Endometrial microvascular endothelial cells (primary cell): ENCODE data around the gene MOV10L1. TPM values are rescaled to one million over a fixed set of nuclear protein-coding genes. Genes with fewer than 3 reads are reported as not detected.

Experiments
- in situ Hi-C: cut with HindIII; loops from 2 replicates; pipeline ENCODE4 v1.10.0; 2017; ENCODE audit warnings: low sequenced_read_pairs, low pct_unique_long_range_greater_than_20kb; ENCODE audit errors: inconsistent ontology term
- total RNA-seq: library from RNA; depleted of rRNA; stranded (reverse); fragments of >200 nt; gene quantifications from one replicate; pipeline ENCODE4 v1.2.3, GENCODE V29; 2015; ENCODE audit errors: inconsistent ontology term

The MOV10L1 gene
- total RNA-seq, 1 donor from 2014 or later = 6.1 TPM

DNA sequence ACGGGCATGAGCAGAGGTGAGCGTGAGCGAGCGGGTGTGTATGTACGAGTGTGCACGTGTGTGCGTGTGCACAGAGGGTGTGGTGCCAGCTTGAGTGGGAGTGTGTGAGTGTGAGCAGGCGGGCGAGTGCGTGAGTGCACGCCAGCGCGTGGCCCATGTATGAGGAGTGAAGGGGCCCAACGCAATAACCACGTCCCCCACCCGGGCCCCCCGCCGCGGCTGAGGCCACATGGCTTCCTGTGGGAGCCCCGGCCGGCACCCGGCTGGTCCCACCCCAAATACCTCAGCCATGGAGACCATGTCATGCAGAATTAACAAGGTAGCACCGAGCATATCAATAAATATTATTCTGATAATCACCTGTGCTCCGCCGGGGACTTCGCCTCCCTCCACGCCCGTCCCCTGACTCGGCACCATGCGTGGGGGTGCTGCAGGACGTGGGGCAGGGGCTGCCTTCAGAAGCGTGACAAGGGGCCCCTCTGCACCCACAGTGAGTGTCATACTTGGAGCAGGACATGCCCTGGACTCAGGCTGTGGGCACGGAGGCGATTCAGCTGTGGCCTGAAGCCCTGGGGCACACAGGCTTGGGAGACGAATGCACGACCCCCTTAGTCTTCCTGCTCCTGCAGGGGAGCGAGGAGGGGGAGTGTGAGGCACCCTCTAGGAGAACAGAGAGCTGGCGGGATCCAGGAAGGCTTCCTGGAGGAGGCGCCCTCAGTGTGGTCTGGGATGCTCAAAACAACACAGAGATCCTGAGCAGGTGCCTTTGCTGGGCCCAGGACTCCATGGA, 90.3 kb downstream of the MOV10L1 start:
- in situ Hi-C loops = no loop called here

DNA sequence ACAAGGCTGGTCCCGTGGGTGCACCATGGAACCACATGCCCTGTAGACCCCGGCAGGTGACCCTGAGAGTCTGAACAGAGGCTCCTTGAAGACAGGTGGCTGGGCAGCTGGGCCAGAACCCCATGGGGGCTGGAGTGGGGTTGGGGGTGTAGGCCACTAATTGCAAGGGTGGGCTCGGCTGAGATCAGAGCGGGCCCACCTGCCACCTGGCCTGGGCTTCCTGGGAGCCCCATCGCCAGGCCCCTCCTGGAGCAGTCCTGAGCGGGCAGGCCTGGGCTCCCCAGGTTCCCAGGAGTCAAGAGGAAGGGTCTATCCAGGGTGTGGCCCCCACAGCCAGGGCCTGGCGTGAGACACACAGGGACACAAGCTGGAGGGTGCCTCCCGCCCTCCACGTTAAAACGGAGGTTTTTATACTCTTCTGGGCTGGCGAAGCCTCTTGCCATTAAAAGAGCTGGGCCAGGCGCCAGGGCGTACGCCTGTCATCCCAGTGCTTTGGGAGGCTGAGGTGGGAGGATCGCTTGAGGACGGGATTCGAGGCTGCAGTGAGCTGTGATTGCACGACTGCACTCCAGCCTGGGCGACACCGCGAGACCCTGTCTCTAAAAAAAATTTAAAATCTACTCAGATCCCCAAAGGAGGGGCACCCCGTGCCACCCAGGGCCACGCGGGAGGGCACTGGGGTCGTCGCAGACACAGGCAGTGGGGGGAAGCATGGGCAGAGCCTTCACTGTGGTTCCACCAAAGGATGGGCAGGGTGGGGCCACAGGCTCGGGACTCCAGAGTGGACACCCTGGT, 91.1 kb downstream of the MOV10L1 start:
- in situ Hi-C loops = no loop called here

DNA sequence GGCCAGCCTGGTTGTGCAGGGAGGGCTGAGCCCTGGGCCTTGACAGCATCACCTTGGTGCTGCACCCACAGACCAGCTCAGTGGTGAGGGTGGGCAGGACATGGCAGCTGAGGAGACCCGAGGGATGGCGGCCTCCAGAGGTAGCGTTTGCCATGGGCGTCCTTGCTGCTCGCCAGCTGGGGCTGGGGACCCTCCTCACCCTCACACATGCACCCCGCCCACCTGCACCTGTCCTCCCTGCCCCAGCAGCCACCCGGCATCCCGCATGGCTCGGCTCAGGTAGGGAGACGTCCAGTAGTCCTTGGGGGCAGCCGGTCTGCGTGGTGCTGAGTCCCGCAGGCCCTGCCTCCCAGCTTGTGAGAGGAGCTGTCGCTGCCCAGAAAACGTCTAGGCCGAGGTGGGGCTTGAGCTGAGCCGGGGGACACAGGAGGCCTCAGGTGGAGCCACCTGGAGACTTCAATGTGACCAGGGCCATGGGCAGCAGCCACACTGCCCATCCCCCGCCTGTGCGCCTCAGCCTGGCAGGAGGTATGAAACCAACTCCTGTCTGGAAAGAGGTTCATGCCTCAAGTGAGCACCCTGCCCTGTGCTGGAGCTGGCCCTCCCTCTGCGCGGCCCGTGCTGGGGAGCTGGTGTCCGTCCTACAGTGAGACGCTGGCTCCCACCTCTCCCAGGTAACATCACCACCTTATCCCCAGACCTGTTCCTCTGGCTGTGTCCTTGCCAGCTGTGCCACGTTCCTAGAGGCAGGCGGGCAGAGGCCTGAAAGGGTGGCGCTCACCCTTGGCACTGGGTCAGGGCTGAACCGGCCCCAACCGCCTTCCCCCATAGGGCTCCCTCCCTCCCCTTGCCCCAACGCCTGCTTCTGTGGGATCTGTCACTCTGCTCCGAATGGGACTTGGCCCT, 92.6 kb downstream of the MOV10L1 start:
- in situ Hi-C loops = no loop called here

DNA sequence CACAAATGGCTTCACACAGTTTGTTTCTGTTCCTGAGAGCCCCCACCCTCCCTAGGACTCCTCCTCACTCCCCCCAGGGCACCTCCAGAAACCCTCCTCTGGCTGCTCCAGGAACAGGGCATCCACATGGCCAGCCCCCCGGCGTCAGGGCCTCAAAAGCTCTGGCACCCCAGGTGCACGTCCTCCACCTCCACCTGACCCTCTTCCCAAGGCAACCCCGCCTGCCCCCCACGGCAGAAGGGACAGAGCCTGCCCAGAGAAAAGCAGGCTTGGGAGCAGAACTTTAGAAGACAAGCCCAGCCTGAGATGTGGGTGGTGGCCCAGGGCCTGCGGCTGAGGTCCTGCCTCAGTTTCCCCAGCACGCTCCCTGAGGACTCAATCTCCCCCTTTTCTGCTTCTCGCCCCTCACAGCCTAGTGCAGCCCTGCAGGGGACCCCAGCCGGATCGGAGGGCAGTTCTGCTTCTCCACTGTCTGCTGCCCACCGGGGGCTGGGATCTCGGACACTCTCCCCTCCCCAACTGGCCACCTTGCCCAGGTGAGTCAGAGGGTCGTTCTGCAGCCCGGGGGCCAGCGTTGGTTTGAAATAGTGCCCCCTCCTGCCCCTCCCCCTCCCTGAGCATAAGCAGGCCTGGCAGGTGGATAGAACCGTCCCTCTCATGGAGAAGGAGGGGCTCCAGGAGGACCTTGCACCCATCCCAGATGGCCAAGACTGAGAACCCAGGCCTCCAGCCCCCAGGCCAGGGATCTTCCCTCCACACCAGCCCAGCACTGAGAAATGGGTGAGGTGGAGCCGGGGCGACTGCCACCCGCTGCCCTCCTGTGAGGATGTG, 93.5 kb downstream of the MOV10L1 start:
- in situ Hi-C loops = no loop called here

DNA sequence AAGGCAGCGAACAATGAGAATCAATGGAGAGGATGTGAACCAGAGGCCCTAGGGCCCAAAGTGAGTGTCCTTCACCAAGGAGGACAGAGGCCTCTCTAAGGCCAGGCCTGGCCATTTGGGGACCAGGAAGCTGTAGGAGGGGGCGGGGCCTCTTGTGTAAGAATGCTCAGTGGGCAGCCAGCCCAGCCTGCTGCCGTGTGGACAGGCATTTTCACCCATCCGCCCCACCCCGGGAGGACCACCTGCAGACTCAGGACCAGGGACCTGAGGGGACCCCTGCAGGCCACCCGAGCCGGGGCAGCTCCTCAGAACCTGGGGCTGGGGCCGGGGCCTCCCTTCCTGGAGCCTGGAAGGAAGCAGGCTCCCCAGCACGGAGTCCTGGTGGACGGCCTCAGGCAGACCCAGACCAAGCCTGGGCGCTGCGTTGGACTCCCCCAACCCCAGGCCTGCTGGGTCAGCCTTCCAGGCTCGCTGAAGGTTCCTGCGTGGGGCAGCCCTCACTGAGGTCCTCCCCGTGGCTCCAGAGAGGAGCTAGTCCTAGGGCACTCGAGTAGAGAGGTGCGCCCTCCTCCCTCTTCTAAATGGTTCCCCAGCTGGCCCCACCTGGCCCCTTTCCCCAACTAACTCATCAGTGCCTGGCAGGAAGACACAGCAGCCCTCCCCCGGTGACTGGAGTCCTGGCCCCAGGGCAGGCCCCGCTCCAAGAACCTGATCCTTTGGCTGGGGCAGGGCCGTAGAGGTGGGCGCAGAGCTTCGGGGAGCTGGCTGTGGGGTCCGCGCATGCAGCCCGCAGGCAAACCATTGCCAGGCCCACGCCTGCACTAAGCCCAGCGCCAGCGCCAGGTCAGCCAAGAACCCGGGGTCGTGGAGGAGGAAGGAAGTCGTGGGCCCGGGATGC, 94.4 kb downstream of the MOV10L1 start:
- in situ Hi-C loops = no loop called here

DNA sequence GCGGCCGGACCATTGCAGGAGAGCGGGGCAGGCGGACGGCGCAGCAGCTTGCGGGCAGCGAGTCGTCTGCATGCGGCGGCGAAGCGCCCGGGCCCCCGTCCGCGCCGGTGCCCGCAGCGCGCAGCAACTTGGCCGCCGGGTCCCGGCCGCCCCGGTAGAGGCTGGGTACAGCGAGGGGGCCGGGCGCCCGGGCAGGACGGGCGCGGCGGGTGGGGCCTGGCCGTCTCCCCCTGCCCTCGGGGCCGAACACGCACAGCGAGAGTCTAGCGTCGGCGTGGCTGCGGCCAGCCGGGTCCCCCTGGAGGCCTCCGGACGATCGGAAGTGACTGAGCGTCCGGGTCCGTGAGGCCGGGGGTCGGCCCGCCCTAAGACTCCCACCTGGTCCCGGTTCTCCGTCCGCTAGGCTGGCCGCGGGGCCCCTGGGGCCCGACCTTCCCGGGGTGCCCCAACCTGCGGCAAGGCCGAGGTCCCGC, 95.1 kb downstream of the MOV10L1 start:
- in situ Hi-C loops = no loop called here

DNA sequence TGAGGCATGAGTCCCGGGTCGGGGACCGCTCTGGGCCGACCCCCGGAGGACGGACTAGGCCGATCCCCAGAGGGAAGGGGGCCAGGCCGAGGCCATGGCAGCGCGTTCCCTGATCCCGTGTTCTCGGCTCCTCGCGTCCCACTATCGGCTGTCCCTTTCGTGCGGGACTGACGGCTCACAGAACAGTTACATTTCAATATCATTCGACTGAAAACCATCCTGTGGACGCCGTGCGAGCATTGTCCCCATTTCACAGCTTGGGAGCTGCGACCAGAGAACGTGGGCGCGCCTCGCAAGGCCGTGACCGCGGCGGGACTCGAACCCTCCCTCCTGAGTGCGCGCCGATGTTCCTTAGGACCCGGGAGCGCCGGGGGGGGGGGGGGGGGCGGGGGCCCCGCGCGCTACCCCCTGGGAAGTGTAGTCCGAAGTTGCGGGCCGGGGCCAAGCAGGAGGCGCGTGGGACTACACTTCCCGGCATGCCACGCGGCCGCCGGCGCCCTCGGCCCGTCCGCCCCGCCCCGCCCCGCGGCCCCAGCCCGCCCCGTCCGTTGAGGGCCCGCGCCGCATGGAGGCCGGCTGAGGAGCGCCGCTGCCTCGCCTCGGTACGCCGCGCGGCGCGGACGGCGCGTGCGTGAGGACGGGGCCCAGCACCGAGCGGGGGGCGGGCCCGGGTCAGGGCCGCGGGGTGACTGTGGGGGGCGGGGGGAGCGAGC, 95.7 kb downstream of the MOV10L1 start, which contains the start of gene TRABD:
Gene TRABD, plus strand, starts transcription at position 539 of the 713 bp plus-strand sequence. CDS start 7,148 bp downstream, outside the sequence.
- in situ Hi-C loops = no loop called here

DNA sequence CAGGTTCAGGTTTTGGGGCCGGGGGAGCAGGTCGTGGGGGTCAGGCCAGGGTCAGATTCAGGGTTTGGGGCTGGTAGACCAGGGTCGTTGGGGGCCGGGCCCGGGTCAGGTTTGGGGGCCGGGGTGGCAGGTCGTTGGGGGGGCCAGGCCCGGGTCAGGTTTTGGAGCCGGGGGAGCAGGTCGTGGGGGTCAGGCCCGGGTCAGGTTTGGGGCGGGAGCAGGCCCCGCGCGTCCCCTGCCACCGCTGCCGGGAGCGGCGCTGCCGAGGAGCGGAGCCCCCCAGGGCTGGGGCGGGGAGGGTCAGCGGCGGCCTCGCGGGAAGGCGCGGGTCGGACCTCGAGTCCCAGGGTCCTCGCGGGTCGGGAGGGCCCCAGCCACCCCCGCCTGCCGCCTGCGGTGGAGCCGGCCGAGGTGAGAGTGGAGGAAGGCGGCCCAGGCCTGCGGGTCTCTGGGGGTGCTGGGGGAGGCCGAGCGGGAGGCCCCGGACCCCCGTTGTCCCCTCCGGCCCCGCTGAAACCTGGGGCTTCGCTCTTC, 96.4 kb downstream of the MOV10L1 start:
- in situ Hi-C loops = no loop called here

DNA sequence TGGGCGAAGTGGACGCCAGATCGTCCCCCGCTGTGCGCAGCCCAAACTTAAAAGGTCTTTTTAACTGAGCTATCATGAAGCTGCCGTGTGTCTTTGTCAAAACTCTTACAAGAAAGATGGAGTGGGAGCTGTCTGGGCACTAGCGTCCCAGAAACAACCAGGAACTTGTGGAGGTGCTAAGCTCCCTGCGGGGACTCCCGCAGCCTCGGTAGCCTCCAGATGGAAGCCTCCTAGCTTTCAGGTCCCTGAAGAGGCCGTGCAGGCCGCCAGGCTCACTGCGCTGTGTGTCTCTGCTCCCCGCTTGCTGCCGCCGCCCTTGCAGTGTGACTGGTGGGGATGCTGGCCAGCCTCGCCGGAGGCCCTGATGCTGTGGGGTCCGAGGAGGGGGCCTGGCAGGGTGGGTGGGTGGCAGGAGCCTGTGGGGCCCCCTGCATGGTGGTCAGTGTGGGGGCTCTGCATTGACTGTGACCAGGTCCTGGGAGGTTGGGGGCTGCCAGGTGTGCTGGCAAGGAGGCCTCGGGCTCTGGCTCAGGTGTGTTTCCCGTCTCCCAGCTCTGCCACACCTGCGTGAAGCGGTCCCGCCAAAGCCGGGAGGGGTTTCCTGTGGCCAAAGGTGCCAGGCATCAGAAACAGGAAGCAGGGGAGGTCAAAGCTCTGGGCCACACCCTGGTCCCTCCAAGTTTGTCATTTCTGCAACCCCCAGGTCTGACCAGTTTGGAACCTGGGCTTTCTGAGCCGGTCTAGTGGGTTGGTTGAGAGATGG, 97.1 kb downstream of the MOV10L1 start:
- in situ Hi-C loops = no loop called here

DNA sequence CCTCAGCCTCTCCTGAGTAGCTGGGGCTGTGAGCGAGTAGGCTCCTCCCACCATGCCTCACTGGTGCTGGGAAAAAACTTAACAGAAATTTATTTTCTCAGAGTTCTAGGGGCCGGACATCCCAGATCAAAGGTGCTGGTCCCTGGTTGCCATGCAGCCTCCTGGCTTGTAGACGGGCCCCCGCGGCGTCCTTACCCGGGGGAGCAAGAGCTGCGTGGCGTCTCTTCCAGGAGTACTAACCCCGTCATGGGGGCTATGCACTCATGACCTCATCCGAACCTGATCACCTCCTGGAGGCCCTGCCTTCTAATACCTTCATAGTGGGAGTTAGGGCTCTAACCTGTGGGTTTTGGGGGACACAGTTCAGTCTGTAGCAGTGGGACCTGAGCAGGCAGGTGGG, 98.5 kb downstream of the MOV10L1 start:
- in situ Hi-C loops = no loop called here

DNA sequence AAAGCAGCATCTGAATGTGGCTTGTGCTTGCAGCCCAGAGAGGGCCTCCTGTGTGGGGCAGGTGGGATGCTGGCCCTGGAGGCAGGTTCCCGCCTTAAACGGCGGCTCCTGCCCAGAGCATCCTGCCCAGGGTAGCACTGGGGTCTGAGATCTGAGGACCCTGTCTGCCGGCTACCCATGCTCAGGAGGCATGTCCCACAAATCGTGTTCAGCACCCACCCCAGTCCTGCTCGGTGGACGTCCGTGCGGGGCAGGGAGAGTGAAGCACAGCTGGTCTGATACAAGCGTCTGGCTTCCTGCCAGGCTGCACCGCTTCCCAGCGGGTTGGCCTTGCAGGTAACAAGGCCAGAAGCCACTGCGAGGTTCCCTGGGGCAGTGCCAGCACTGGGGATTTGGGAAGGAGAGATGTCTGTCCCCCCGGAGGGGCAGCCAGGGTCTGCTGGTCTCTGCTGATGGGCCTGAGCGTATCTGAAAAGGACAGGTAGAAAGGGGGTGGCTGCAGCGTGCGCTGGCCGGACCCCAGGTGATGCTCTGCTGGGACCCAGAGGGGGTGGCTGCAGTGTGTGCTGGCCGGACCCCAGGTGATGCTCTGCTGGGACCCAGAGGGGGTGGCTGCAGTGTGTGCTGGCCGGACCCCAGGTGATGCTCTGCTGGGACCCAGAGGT, 99.5 kb downstream of the MOV10L1 start:
- in situ Hi-C loops = no loop called here

DNA sequence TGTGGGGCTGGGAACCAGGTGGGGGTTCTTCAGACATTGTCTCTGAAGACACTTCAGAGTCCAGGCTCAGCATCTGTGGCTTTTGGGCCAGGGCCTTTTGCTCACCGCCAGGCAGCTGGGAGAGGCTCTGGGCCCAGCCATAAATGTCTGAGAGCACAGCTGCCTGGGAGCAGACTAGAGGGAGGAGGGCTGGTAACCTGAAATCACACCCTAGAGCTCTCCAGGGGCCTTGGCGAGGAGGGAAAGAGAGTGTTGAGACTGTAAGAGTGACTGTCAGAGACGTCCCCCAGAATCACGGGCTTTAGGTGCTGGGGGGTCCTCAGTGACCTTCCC, 100.0 kb downstream of the MOV10L1 start:
- in situ Hi-C loops = no loop called here

DNA sequence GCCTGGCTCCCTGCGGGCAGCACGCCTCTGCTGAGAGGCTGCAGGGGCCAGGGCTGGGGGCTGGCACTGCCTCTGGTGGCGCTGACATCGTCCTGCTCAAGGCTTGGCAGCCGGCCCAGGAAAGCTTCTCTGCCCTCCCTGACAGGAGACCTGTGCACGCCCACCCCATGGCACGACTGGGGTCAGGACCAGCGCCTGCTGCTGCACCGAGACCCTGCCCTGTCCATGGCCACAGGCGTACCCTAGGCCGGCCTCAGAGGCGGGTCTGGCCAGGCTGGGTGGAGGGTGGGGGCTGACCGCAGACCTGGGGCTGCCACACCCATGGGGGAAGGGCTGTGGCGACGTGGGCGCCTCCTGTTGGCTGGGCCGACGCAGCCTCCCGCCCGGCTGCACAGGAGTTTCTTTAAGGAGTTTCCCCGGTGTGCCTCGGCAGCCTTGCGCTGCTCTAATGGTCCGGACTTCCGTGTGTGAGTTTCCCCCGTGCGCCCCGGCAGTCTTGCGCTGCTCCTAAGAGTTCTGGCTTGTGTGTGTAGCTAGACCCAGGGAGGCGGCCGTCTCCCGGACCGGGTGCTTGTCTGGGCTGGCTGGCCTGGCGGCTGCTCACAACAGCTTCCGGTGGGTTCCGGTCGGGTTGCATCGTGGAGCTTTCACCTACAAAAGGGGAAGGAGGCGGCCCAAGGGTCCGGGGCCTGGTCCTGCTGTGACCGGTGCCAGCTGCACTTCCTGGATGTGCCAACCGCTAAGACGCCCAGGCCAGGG, 100.6 kb downstream of the MOV10L1 start:
- in situ Hi-C loops = no loop called here

DNA sequence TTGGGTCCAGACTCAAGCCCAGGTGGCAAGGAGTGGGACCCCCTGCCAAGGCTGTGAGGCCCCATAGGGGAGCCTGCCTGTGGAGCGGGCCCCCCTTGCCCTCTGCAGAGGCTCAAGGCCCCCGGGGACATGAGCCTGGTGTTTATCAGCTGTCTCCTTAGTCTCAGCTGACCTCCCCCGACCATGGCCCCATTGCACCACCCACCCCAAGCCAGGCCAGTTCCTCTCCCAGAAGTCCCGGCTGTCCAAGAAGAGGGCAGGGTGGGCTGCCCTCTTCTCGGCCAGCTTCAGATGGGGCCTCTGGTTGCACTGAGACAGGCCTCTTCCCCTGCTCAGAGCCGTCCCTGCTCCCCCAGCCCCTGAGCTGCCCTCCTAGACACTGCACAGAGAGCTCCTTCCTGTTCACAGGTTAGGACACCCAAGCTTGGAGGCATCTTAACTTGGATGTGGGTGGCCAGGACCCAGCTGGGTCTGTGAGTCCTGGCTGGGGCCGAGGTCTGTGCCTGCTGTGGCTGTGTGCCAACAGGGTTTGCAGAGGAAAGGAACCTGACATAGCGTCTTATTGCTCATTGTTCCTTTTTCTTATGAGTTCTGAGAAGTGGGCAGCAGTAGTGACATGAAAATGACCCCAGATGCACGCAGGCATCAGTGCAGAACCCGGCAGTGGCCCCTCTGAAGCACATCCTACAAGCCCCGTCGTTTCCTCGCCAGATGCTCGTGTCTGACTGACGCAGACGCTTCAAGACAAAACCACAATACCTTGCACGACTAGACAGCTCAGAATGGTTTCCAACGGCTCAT, 101.3 kb downstream of the MOV10L1 start:
- in situ Hi-C loops = no loop called here
